Stimulated activated CD4-positive, alpha-beta T cell treated with anti-CD3 and anti-CD28 coated beads, Interleukin-15, amount 100 ng/mL, for 1 hour (primary cell): ENCODE results near the gene MED31.
"Not testable (repeated sequence)": the region's sequence is repeated elsewhere in the genome, so short reads cannot be mapped to it uniquely, and the experiment has no call there.

Source experiments
- DNase-seq, 2 donors: peaks; one replicate each; pipeline ENCODE4 v3.0.0-alpha.2; 2020; ENCODE audit warnings: low read depth in 1 of 2, low spot score in 1 of 2

The MED31 gene

GRCh38 chr17:6627019-6627418 is 24.4 kb downstream of the MED31 start:
- no peak for DNase-seq

- DNase-seq = no peak
These were observed 24.8 kb downstream of the MED31 start for GRCh38 chr17:6626616-6627015.

GRCh38 chr17:6623941-6624340 is 27.5 kb downstream of the MED31 start:
- no peak for DNase-seq

- no peak for DNase-seq
These were observed 40.2 kb downstream of the MED31 start for GRCh38 chr17:6611231-6611630.

GRCh38 chr17:6610011-6610410 is 41.4 kb downstream of the MED31 start:
- no peak for DNase-seq

- DNase-seq = no peak
These were observed 43.1 kb downstream of the MED31 start for GRCh38 chr17:6608321-6608720.

- DNase-seq = no peak
These were observed 46.3 kb downstream of the MED31 start for GRCh38 chr17:6605142-6605541.

GRCh38 chr17:6603744-6604325 is 47.6 kb downstream of the MED31 start:
- no peak for DNase-seq

- DNase-seq = no peak
These were observed 49.3 kb downstream of the MED31 start for GRCh38 chr17:6602141-6602540.

GRCh38 chr17:6599364-6599763 is 52.0 kb downstream of the MED31 start:
- DNase-seq = no peak

- DNase-seq = no peak
These were observed 53.7 kb downstream of the MED31 start for GRCh38 chr17:6597727-6598126.

- no peak for DNase-seq
These were observed 54.5 kb downstream of the MED31 start for GRCh38 chr17:6596941-6597340.

GRCh38 chr17:6596511-6596910 is 54.9 kb downstream of the MED31 start:
- no peak for DNase-seq

GRCh38 chr17:6596081-6596480 is 55.3 kb downstream of the MED31 start:
- DNase-seq = no peak

GRCh38 chr17:6593371-6593770 is 58.0 kb downstream of the MED31 start:
- DNase-seq = not testable (repeated sequence)
